Muscle layer of colon (tissue), 2 donors: ENCODE results near the gene RPS4Y2.

Source experiments
- H3K27ac ChIP-seq: one replicate; pipeline ENCODE4 v1.7.0; 2013; ENCODE audit warnings: low read depth, mild to moderate bottlenecking, low read length, moderate library complexity
- H3K27me3 ChIP-seq, 2 donors: one replicate each; pipeline ENCODE4 v1.7.0; 2013; ENCODE audit warnings: low read length in 2 of 2, mild to moderate bottlenecking in 2 of 2; ENCODE audit not compliant: insufficient read depth in 2 of 2, control insufficient read depth in 1 of 2
- H3K36me3 ChIP-seq: one replicate; pipeline ENCODE4 v1.7.0; 2013; ENCODE audit warnings: mild to moderate bottlenecking, low read length; ENCODE audit not compliant: insufficient read depth
- H3K4me1 ChIP-seq: one replicate; pipeline ENCODE4 v1.7.0; 2013; ENCODE audit warnings: mild to moderate bottlenecking, low read length; ENCODE audit not compliant: insufficient read depth
- H3K4me3 ChIP-seq, 2 donors: one replicate each; pipeline ENCODE4 v1.7.0; 2013; ENCODE audit warnings: low read length in 2 of 2, low read depth in 1 of 2, mild to moderate bottlenecking in 1 of 2, moderate library complexity in 1 of 2
- H3K9ac ChIP-seq: one replicate; pipeline ENCODE4 v1.7.0; 2013; ENCODE audit warnings: low read length
- H3K9me3 ChIP-seq: one replicate; pipeline ENCODE4 v1.7.0; 2013; ENCODE audit warnings: mild to moderate bottlenecking, low read length
- donor health status: abdominal sarcoma.
- donor health status: Adenocarcinoma of cecum.

RPS4Y2 gene

GRCh38 chrY:20780104-20780654 is 24.3 kb downstream of the RPS4Y2 start:
- no peak overlapping the region for H3K9ac ChIP-seq
- no peaks in the 10 kb centered on the region for H3K4me1 ChIP-seq
- H3K9me3 ChIP-seq, result no peaks in the 10 kb centered on the region
- H3K27ac ChIP-seq, result no peak overlapping the region
- no peaks in the 10 kb centered on the region for H3K27me3 ChIP-seq
- no peak overlapping the region for H3K4me3 ChIP-seq
- H3K36me3 ChIP-seq, result no peaks in the 10 kb centered on the region

GRCh38 chrY:20780776-20781175 is 24.9 kb downstream of the RPS4Y2 start:
- Histone ChIP-seq H3K9me3 (no peaks in the 10 kb centered on the region), H3K27me3 (no peaks in the 10 kb centered on the region), H3K9ac (no peak overlapping the region), H3K4me3 (no peak overlapping the region), H3K4me1 (no peaks in the 10 kb centered on the region), H3K36me3 (no peaks in the 10 kb centered on the region), H3K27ac (no peak overlapping the region)

GRCh38 chrY:20781408-20781807 is 25.5 kb downstream of the RPS4Y2 start:
- no peaks in the 10 kb centered on the region for H3K4me1 ChIP-seq
- no peak overlapping the region for H3K9ac ChIP-seq
- H3K4me3 ChIP-seq, result no peak overlapping the region
- H3K27me3 ChIP-seq, result no peaks in the 10 kb centered on the region
- H3K27ac ChIP-seq, result no peak overlapping the region
- no peaks in the 10 kb centered on the region for H3K36me3 ChIP-seq
- H3K9me3 ChIP-seq, result no peaks in the 10 kb centered on the region

- Histone ChIP-seq H3K27ac (no peak overlapping the region), H3K9me3 (no peaks in the 10 kb centered on the region), H3K4me1 (no peaks in the 10 kb centered on the region), H3K4me3 (no peak overlapping the region), H3K27me3 (no peaks in the 10 kb centered on the region), H3K36me3 (no peaks in the 10 kb centered on the region), H3K9ac (no peak overlapping the region)
Observed at GRCh38 chrY:20784965-20785364, 29.1 kb downstream of the RPS4Y2 start.

GRCh38 chrY:20787076-20787475 is 31.2 kb downstream of the RPS4Y2 start:
- Histone ChIP-seq H3K27ac (no peak overlapping the region), H3K27me3 (no peaks in the 10 kb centered on the region)

GRCh38 chrY:20798351-20799049 is 42.6 kb downstream of the RPS4Y2 start:
- H3K27ac ChIP-seq, result no peak overlapping the region
- no peaks in the 10 kb centered on the region for H3K4me1 ChIP-seq

More at GRCh38 chrY:20787076-20787475, 31.2 kb downstream of the RPS4Y2 start:
- Histone ChIP-seq H3K4me3 (no peak overlapping the region), H3K4me1 (no peaks in the 10 kb centered on the region), H3K36me3 (no peaks in the 10 kb centered on the region), H3K9ac (no peak overlapping the region), H3K9me3 (no peaks in the 10 kb centered on the region)

GRCh38 chrY:20802659-20803058 is 46.8 kb downstream of the RPS4Y2 start:
- Histone ChIP-seq H3K36me3 (no peaks in the 10 kb centered on the region), H3K9ac (no peak overlapping the region), H3K4me1 (no peaks in the 10 kb centered on the region), H3K27me3 (no peaks in the 10 kb centered on the region), H3K27ac (no peak overlapping the region), H3K9me3 (no peaks in the 10 kb centered on the region), H3K4me3 (no peak overlapping the region)

More at GRCh38 chrY:20798351-20799049, 42.6 kb downstream of the RPS4Y2 start:
- H3K9ac ChIP-seq, result no peak overlapping the region
- H3K9me3 ChIP-seq, result no peaks in the 10 kb centered on the region
- no peak overlapping the region for H3K4me3 ChIP-seq
- H3K27me3 ChIP-seq, result no peaks in the 10 kb centered on the region
- H3K36me3 ChIP-seq, result no peaks in the 10 kb centered on the region

- Histone ChIP-seq H3K27me3 (no peaks in the 10 kb centered on the region), H3K27ac (no peak overlapping the region), H3K36me3 (no peaks in the 10 kb centered on the region), H3K4me3 (no peak overlapping the region), H3K9ac (no peak overlapping the region), H3K4me1 (no peaks in the 10 kb centered on the region), H3K9me3 (no peaks in the 10 kb centered on the region)
Observed at GRCh38 chrY:20806243-20806642, 50.3 kb downstream of the RPS4Y2 start.

- Histone ChIP-seq H3K9me3 (no peaks in the 10 kb centered on the region), H3K27me3 (no peaks in the 10 kb centered on the region), H3K4me1 (no peaks in the 10 kb centered on the region), H3K9ac (no peak overlapping the region), H3K36me3 (no peaks in the 10 kb centered on the region), H3K27ac (no peak overlapping the region), H3K4me3 (no peak overlapping the region)
Observed at GRCh38 chrY:20813459-20813858, 57.6 kb downstream of the RPS4Y2 start.

- Histone ChIP-seq H3K9me3 (no peaks in the 10 kb centered on the region), H3K36me3 (no peaks in the 10 kb centered on the region), H3K27ac (no peak overlapping the region), H3K9ac (no peak overlapping the region), H3K4me3 (no peak overlapping the region), H3K4me1 (no peaks in the 10 kb centered on the region), H3K27me3 (no peaks in the 10 kb centered on the region)
Observed at GRCh38 chrY:20814794-20815193, 58.9 kb downstream of the RPS4Y2 start.

GRCh38 chrY:20817067-20817466 is 61.2 kb downstream of the RPS4Y2 start:
- no peak overlapping the region for H3K4me3 ChIP-seq
- H3K36me3 ChIP-seq, result no peaks in the 10 kb centered on the region
- no peaks in the 10 kb centered on the region for H3K4me1 ChIP-seq
- H3K9ac ChIP-seq, result no peak overlapping the region
- no peaks in the 10 kb centered on the region for H3K27me3 ChIP-seq
- H3K27ac ChIP-seq, result no peak overlapping the region
- H3K9me3 ChIP-seq, result no peaks in the 10 kb centered on the region
